Astrocyte (in vitro differentiated cells and primary cell): ENCODE data around the gene MARVELD1. TPM values are rescaled to one million over a fixed set of nuclear protein-coding genes. Genes with fewer than 3 reads are reported as not detected.

Experiments used
- DNase-seq: peaks from one replicate; pipeline ENCODE4 v3.0.0-alpha.2; 2010; ENCODE audit warnings: low read depth
- FAIRE-seq: peaks from 2 replicates; lab custom pipeline; 2011; peaks lifted over from hg19 to GRCh38; lab: Jason Lieb, UNC
- H2AFZ ChIP-seq: 2 replicates; pipeline ENCODE4 v1.6.0; 2012; ENCODE audit warnings: low read depth, low read length, inconsistent platforms
- H3K27ac ChIP-seq: 2 replicates; pipeline ENCODE4 v1.5.1; 2011; ENCODE audit warnings: low read depth, low read length, inconsistent platforms
- H3K27me3 ChIP-seq: 2 replicates; pipeline ENCODE4 v1.6.0; 2011; ENCODE audit warnings: low read length, inconsistent platforms; ENCODE audit not compliant: insufficient read depth
- H3K36me3 ChIP-seq: 2 replicates; pipeline ENCODE4 v1.5.1; 2011; ENCODE audit warnings: low read length, inconsistent platforms; ENCODE audit not compliant: insufficient read depth
- H3K4me1 ChIP-seq: 2 replicates; pipeline ENCODE4 v1.5.1; 2011; ENCODE audit warnings: low read length, inconsistent platforms; ENCODE audit not compliant: insufficient read depth
- H3K4me2 ChIP-seq: 2 replicates; pipeline ENCODE4 v1.6.0; 2012; ENCODE audit warnings: low read length, inconsistent platforms
- H3K4me3 ChIP-seq: 2 replicates; pipeline ENCODE4 v1.5.1; 2011; ENCODE audit warnings: low read depth, mild to moderate bottlenecking, low read length, inconsistent platforms; ENCODE audit not compliant: insufficient read depth
- H3K79me2 ChIP-seq: 2 replicates; pipeline ENCODE4 v1.6.0; 2012; ENCODE audit warnings: mild to moderate bottlenecking, low read length, inconsistent platforms; ENCODE audit not compliant: insufficient read depth
- H3K9ac ChIP-seq: 2 replicates; pipeline ENCODE4 v1.6.0; 2012; ENCODE audit warnings: mild to moderate bottlenecking, low read length, inconsistent platforms
- H3K9me3 ChIP-seq: 2 replicates; pipeline ENCODE4 v1.5.1; 2012; ENCODE audit warnings: low read depth, mild to moderate bottlenecking, low read length, inconsistent platforms; ENCODE audit not compliant: insufficient read depth
- H4K20me1 ChIP-seq: 2 replicates; pipeline ENCODE4 v1.6.0; 2012; ENCODE audit warnings: low read length, inconsistent platforms; ENCODE audit not compliant: insufficient read depth
- H3K27ac Mint-ChIP-seq: one replicate; pipeline ENCODE4 v1.8.0; 2021; ENCODE audit warnings: mild to moderate bottlenecking, mixed read lengths; ENCODE audit not compliant: unreplicated experiment
- H3K27me3 Mint-ChIP-seq: one replicate; pipeline ENCODE4 v1.8.0; 2021; ENCODE audit warnings: low read depth, mixed read lengths; ENCODE audit not compliant: unreplicated experiment
- H3K36me3 Mint-ChIP-seq: one replicate; pipeline ENCODE4 v1.8.0; 2021; ENCODE audit warnings: low read depth, mixed read lengths; ENCODE audit not compliant: unreplicated experiment
- H3K4me1 Mint-ChIP-seq: one replicate; pipeline ENCODE4 v1.8.0; 2021; ENCODE audit warnings: low read depth, mixed read lengths; ENCODE audit not compliant: unreplicated experiment
- H3K4me3 Mint-ChIP-seq: one replicate; pipeline ENCODE4 v1.8.0; 2021; ENCODE audit warnings: mild to moderate bottlenecking, moderate library complexity, mixed read lengths; ENCODE audit not compliant: unreplicated experiment
- H3K9me3 Mint-ChIP-seq: one replicate; pipeline ENCODE4 v1.8.0; 2021; ENCODE audit warnings: mild to moderate bottlenecking, mixed read lengths; ENCODE audit not compliant: unreplicated experiment
- CTCF ChIP-seq: IDR thresholded peaks from 2 replicates; pipeline ENCODE4 v1.5.1; 2011; ENCODE audit warnings: low read depth, mild to moderate bottlenecking, inconsistent platforms, low read length, moderate library complexity; ENCODE audit not compliant: insufficient read depth
- EZH2 ChIP-seq: IDR thresholded peaks from 2 replicates; pipeline ENCODE4 v1.6.1; 2012; ENCODE audit warnings: mild to moderate bottlenecking, low read length, inconsistent platforms; ENCODE audit not compliant: insufficient read depth
- total RNA-seq: library from RNA; stranded (reverse); gene quantifications from 2 replicates; pipeline ENCODE4 v1.2.1, GENCODE V29; 2021

Gene MARVELD1
- total RNA-seq, 1 donor from 2014 or later: 69.7 TPM

GRCh38 chr10:97675222-97675621 lies 38.3 kb upstream of the MARVELD1 start:
- DNase-seq (no peak), FAIRE-seq (no peak)
- Mint-ChIP-seq H3K9me3 (no peaks in the 10 kb centered on the region), H3K4me3 (no peak overlapping the region), H3K27ac (no peak overlapping the region), H3K27me3 (no peaks in the 10 kb centered on the region), H3K4me1 (peaks cover 20% of the 10 kb centered on the region), H3K36me3 (peaks cover 19% of the 10 kb centered on the region)
- H4K20me1 ChIP-seq: peaks cover 14% of the 10 kb centered on the region
- TF ChIP-seq EZH2: no peak
- no peak overlapping the region for H3K4me3 ChIP-seq
- H3K27ac ChIP-seq: no peak overlapping the region
- H3K4me2 ChIP-seq: no peak overlapping the region
- peaks cover 21% of the 10 kb centered on the region for H3K36me3 ChIP-seq
- no peaks in the 10 kb centered on the region for H3K27me3 ChIP-seq
- H3K79me2 ChIP-seq: no peaks in the 10 kb centered on the region
- no peak overlapping the region for H3K9ac ChIP-seq
- H3K4me1 ChIP-seq: peaks cover 5% of the 10 kb centered on the region
- no peaks in the 10 kb centered on the region for H3K9me3 ChIP-seq
- H2AFZ ChIP-seq: no peak overlapping the region

- no peak overlapping the region for H3K4me3 ChIP-seq
- peaks cover 21% of the 10 kb centered on the region for H3K36me3 ChIP-seq
- H3K27me3 Mint-ChIP-seq: no peaks in the 10 kb centered on the region
- H3K27me3 ChIP-seq: no peaks in the 10 kb centered on the region
- peaks cover 17% of the 10 kb centered on the region for H3K36me3 Mint-ChIP-seq
- no peaks in the 10 kb centered on the region for H3K9me3 Mint-ChIP-seq
- peaks cover 20% of the 10 kb centered on the region for H3K4me1 Mint-ChIP-seq
- no peak overlapping the region for H3K9ac ChIP-seq
- no peak overlapping the region for H2AFZ ChIP-seq
- H3K27ac ChIP-seq: no peak overlapping the region
- DNase-seq (no peak), FAIRE-seq (no peak)
- no peak overlapping the region for H3K4me2 ChIP-seq
- H3K4me3 Mint-ChIP-seq: no peak overlapping the region
- peaks cover 5% of the 10 kb centered on the region for H3K4me1 ChIP-seq
- peaks cover 14% of the 10 kb centered on the region for H4K20me1 ChIP-seq
- H3K79me2 ChIP-seq: no peaks in the 10 kb centered on the region
- H3K9me3 ChIP-seq: no peaks in the 10 kb centered on the region
- TF ChIP-seq EZH2 (no peak), CTCF (peak; percentile 73)
- H3K27ac Mint-ChIP-seq: no peak overlapping the region
Observed at GRCh38 chr10:97676770-97677581, 36.6 kb upstream of the MARVELD1 start.

- peaks cover 14% of the 10 kb centered on the region for H3K36me3 ChIP-seq
- H4K20me1 ChIP-seq: peaks cover 7% of the 10 kb centered on the region
- no peak for DNase-seq
- no peak overlapping the region for H2AFZ ChIP-seq
- no peak overlapping the region for H3K4me2 ChIP-seq
- no peak overlapping the region for H3K4me3 ChIP-seq
- Mint-ChIP-seq H3K27me3 (no peaks in the 10 kb centered on the region), H3K36me3 (peaks cover 10% of the 10 kb centered on the region), H3K9me3 (no peaks in the 10 kb centered on the region), H3K27ac (no peak overlapping the region), H3K4me1 (peaks cover 12% of the 10 kb centered on the region), H3K4me3 (no peak overlapping the region)
- H3K9ac ChIP-seq: no peak overlapping the region
- no peaks in the 10 kb centered on the region for H3K4me1 ChIP-seq
- no peak for FAIRE-seq
- no peak overlapping the region for H3K27ac ChIP-seq
- H3K9me3 ChIP-seq: no peaks in the 10 kb centered on the region
- H3K79me2 ChIP-seq: no peaks in the 10 kb centered on the region
- H3K27me3 ChIP-seq: no peaks in the 10 kb centered on the region
- TF ChIP-seq CTCF (no peak), EZH2 (no peak)
Observed at GRCh38 chr10:97679594-97679993, 33.9 kb upstream of the MARVELD1 start.
